ENCODE data around the gene ANAPC1.
"Not testable (repeated sequence)": the region's sequence is repeated elsewhere in the genome, so short reads cannot be mapped to it uniquely, and the experiment has no call there.

GRCh38 chr2:111770916-111771658, 112.9 kb downstream of the ANAPC1 start:
- TF ChIP-seq CTCF (IDR thresholded peaks at IDR 0.05; ENCODE audit: insufficient read depth, low read length, poor library complexity, severe bottlenecking); EZH2phosphoT487 (conservative IDR thresholded peaks at IDR 0.05; ENCODE audit: low read length): not testable (repeated sequence)
